ENCODE results near the gene KIAA0753.

- TF ChIP-seq, protein P1, sequence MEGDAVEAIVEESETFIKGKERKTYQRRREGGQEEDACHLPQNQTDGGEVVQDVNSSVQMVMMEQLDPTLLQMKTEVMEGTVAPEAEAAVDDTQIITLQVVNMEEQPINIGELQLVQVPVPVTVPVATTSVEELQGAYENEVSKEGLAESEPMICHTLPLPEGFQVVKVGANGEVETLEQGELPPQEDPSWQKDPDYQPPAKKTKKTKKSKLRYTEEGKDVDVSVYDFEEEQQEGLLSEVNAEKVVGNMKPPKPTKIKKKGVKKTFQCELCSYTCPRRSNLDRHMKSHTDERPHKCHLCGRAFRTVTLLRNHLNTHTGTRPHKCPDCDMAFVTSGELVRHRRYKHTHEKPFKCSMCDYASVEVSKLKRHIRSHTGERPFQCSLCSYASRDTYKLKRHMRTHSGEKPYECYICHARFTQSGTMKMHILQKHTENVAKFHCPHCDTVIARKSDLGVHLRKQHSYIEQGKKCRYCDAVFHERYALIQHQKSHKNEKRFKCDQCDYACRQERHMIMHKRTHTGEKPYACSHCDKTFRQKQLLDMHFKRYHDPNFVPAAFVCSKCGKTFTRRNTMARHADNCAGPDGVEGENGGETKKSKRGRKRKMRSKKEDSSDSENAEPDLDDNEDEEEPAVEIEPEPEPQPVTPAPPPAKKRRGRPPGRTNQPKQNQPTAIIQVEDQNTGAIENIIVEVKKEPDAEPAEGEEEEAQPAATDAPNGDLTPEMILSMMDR (IDR thresholded peaks at IDR 0.05): no peak
- TF ChIP-seq POLR2A (IDR thresholded peaks at IDR 0.05) (no peak), EP300 (IDR thresholded peaks at IDR 0.05) (no peak)
These were observed 30.9 kb upstream of the KIAA0753 start for GRCh38 chr17:6671431-6671830.
